Fibroblast of mammary gland (primary cell): ENCODE data around the gene NOL9.

Experiments used
- DNase-seq: peaks from one replicate; pipeline ENCODE4 v3.0.0-alpha.2; 2010; ENCODE audit warnings: low read depth
- H3K4me3 ChIP-seq: 2 replicates; pipeline ENCODE4 v1.5.1; 2011; ENCODE audit warnings: low read depth, mild to moderate bottlenecking, low read length, moderate library complexity; ENCODE audit not compliant: control insufficient read depth
- TF ChIP-seq, protein P1 (sequence below): conservative IDR thresholded peaks from 2 replicates; pipeline ENCODE4 v1.5.1; 2011; ENCODE audit warnings: low read depth, low read length, inconsistent platforms; ENCODE audit not compliant: control insufficient read depth, insufficient read depth

Gene NOL9

DNA sequence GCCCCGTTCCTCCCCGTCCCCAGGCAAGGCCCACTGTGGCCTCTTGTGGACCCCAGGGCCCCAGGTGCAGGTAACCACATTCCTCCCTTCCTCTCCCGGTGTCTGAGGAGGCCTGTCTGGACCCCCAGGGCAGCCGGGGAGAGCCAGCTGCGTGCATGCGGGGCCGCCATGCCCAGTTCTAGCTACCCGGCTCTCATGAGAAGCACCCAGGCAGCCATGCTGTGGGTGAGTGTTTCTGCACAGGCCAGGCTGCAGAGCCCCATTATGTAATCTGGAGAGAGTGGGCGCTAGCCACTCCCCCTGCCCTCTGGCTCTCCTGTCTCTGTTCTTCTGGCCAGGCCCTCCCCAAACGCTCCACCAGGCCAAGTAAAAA, 44.4 kb downstream of the NOL9 start:
- no peak overlapping the region for H3K4me3 ChIP-seq
- DNase-seq = no peak
- TF ChIP-seq, protein P1, sequence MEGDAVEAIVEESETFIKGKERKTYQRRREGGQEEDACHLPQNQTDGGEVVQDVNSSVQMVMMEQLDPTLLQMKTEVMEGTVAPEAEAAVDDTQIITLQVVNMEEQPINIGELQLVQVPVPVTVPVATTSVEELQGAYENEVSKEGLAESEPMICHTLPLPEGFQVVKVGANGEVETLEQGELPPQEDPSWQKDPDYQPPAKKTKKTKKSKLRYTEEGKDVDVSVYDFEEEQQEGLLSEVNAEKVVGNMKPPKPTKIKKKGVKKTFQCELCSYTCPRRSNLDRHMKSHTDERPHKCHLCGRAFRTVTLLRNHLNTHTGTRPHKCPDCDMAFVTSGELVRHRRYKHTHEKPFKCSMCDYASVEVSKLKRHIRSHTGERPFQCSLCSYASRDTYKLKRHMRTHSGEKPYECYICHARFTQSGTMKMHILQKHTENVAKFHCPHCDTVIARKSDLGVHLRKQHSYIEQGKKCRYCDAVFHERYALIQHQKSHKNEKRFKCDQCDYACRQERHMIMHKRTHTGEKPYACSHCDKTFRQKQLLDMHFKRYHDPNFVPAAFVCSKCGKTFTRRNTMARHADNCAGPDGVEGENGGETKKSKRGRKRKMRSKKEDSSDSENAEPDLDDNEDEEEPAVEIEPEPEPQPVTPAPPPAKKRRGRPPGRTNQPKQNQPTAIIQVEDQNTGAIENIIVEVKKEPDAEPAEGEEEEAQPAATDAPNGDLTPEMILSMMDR = no peak

DNA sequence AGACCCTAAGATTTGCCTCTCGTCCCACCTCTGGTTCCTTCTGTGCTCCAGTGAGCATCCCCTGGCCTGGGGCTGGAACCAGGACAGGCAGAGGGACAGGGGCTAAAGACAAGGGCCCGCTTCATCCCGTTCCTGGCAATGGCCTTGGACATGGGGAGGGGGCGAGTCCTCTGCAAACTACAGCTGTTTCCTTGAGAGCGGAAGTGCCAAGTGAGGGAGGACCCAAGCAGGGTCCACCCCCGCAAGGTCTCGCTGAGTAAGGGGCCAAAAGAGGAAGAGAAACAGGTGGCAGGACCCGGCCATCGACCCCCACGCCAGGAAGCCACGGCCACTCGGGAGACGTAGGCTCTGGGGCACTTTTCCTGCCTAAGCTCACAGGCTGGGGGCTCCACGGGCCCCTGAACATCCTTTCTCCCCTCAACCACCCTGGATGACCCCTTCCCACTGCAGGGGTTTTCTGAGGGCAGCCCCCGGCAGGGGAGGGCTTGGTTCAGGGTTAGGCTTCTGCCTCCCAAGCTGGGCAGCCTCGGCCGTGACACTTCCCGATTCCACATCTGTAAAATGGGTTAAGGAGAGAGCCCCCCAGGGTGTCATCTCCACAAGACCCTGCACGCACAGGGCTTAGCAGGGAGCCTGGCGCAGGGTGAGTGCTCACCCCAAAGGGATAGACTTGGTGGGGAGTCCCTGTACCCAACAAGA, 44.9 kb downstream of the NOL9 start:
- H3K4me3 ChIP-seq = no peak overlapping the region
- DNase-seq = no peak
- TF ChIP-seq, protein P1 = no peak

DNA sequence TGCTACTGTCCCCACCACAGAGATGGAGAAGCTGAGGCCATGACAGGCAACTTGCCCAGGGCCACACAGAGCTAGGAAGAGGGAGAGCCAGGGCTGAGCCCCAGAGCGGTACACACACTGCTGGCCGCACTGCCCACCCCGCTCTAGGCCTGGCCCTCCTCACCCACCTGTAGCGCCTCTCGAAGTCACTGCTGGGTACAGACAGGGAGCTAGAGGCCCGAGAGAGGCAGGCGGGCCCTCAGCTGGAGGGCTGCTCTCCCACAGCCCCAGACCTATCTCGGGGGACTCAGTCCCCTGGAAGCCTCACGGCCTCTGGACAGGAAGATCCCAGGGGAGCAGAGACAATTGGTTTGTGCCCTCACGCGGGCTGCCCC, 45.5 kb downstream of the NOL9 start:
- no peak for DNase-seq
- TF ChIP-seq, protein P1 = no peak
- H3K4me3 ChIP-seq = no peak overlapping the region

DNA sequence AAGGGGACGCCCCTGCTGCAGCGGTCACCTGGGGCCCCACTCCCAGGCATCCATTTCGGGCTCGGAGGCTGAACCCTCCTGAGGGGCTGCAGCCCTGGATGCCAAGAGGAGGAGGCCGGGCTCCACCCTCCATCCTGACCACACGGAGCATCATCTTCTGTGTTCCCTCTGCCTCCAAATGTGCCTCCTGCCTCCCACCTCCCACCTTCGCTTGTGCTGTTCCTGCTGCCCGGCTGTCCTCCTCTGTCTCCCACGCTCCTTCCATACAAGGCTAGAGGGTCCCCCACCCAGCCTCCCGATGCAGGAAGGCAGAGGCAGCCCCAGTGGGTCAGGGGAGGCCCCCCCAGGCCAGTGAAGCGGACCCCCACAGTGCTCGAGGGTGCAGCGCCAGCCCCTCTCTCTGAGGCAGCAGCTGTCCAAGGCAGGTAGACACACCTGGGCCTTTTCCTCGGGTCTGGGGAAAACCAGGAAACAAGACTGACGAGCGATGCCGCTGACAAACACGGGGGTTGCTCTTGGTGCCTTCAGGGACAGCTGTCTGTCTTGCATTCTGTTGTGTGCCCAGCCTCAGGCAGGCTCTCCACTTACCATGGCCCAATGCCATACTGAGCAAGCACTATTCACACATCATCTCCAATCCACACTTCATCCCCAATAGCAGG, 46.0 kb downstream of the NOL9 start:
- no peak overlapping the region for H3K4me3 ChIP-seq
- DNase-seq = no peak
- TF ChIP-seq, protein P1 = no peak

DNA sequence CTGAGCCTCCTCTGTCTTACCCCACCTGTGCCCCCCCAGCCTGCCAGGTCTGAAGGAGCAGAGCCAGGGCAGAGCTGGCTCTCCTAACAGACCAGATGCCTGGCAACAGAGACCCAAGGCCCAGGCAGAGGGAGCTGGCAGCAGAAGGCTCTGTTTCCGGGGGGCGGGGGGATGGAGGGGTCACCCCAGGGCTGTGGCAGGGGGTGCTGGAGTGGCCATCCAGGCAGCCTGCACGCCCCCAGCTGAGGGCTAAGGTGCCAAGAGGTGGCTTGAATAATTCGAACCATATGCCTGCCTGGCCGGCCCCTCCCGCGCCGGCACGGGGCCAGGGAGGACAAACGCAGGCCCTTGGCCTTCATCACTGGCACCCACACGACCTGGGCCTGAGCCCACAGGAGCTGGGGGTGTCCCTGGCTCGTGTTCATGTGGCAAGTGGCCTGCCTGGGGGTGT, 46.8 kb downstream of the NOL9 start:
- no peak overlapping the region for H3K4me3 ChIP-seq
- DNase-seq = no peak
- TF ChIP-seq, protein P1 = no peak

DNA sequence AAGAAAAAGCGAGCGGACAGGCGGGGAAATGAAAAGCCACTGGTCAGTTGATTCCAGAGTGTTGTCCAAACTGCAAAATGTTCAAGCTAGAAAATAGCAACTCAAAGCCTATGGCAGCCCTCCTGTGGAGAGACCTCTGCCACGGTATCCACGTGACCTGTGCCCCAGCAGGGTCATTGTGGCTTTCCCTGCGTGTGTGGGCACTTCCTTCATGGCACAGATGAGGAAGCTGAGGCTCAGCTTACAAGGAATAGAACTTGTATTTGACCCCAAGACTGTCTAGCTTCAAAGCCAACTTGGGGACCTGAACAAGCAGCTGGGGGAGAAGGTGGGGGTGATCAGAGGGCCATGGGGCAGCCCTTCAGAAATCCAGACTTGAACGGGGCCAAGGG, 47.3 kb downstream of the NOL9 start:
- no peak for DNase-seq
- no peak overlapping the region for H3K4me3 ChIP-seq
- TF ChIP-seq, protein P1 = no peak
